ENCODE data around the gene SNURF.
"Not testable (repeated sequence)": the region's sequence is repeated elsewhere in the genome, so short reads cannot be mapped to it uniquely, and the experiment has no call there.

The SNURF gene

GRCh38 chr15:24933716-24934115 lies 21.1 kb upstream of the SNURF start:
- no peak for DNase-seq (ENCODE audit: low read depth)
- TF ChIP-seq CTCF (IDR thresholded peaks at IDR 0.05; ENCODE audit: insufficient read depth, low read depth, low read length, missing control alignments): no peak
- no peak overlapping the region for H3K4me3 ChIP-seq (ENCODE audit: low read depth, low read length)

GRCh38 chr15:24938224-24938623 lies 16.6 kb upstream of the SNURF start:
- DNase-seq (ENCODE audit: low read depth); H3K4me3 ChIP-seq (ENCODE audit: low read depth, low read length): not testable (repeated sequence)

GRCh38 chr15:24940236-24940635 lies 14.6 kb upstream of the SNURF start:
- TF ChIP-seq CTCF (IDR thresholded peaks at IDR 0.05; ENCODE audit: insufficient read depth, low read depth, low read length, missing control alignments): no peak
- H3K4me3 ChIP-seq (ENCODE audit: low read depth, low read length): no peak overlapping the region
- DNase-seq (ENCODE audit: low read depth): no peak

GRCh38 chr15:24943361-24943760 lies 11.4 kb upstream of the SNURF start:
- no peak for TF ChIP-seq CTCF (IDR thresholded peaks at IDR 0.05; ENCODE audit: insufficient read depth, low read depth, low read length, missing control alignments)

GRCh38 chr15:24944954-24945353 lies 9.8 kb upstream of the SNURF start:
- no peak for DNase-seq (ENCODE audit: low read depth)
- H3K4me3 ChIP-seq (ENCODE audit: low read depth, low read length): no peak overlapping the region
- no peak for TF ChIP-seq CTCF (IDR thresholded peaks at IDR 0.05; ENCODE audit: insufficient read depth, low read depth, low read length, missing control alignments)

More at GRCh38 chr15:24943361-24943760, 11.4 kb upstream of the SNURF start:
- no peak for DNase-seq (ENCODE audit: low read depth)
- H3K4me3 ChIP-seq (ENCODE audit: low read depth, low read length): no peak overlapping the region

GRCh38 chr15:24945711-24946110 lies 9.1 kb upstream of the SNURF start:
- DNase-seq (ENCODE audit: low read depth): no peak
- no peak for TF ChIP-seq CTCF (IDR thresholded peaks at IDR 0.05; ENCODE audit: insufficient read depth, low read depth, low read length, missing control alignments)
- no peak overlapping the region for H3K4me3 ChIP-seq (ENCODE audit: low read depth, low read length)

GRCh38 chr15:24948495-24948894 lies 6.3 kb upstream of the SNURF start:
- H3K4me3 ChIP-seq (ENCODE audit: low read depth, low read length): no peak overlapping the region
- no peak for TF ChIP-seq CTCF (IDR thresholded peaks at IDR 0.05; ENCODE audit: insufficient read depth, low read depth, low read length, missing control alignments)
- no peak for DNase-seq (ENCODE audit: low read depth)
